ENCODE results near the gene PPP1R1A.

GRCh38 chr12:54592316-54592715 lies 3.9 kb upstream of the PPP1R1A start:
- TF ChIP-seq EZH2 (IDR thresholded peaks at IDR 0.05; ENCODE audit: borderline replicate concordance, insufficient read depth, low read depth, low read length, poor library complexity, severe bottlenecking) (no peak), CTCF (IDR thresholded peaks at IDR 0.05) (no peak)

All from B cell (primary cell).